Ascending aorta (tissue), 2 donors: ENCODE results near the gene ATXN1. TPM values are rescaled to one million over a fixed set of nuclear protein-coding genes. Genes with fewer than 3 reads are reported as not detected.

Experiments
- DNase-seq, 2 donors: peaks; one replicate each; pipeline ENCODE4 v3.0.0-alpha.2; 2019; ENCODE audit warnings: low spot score in 2 of 2
- H3K27ac ChIP-seq, 2 donors: fragments of 200-600 bp; sonication (generic); one replicate each; pipeline ENCODE4 v1.5.1; 2016 to 2017; ENCODE audit warnings: mild to moderate bottlenecking in 1 of 2
- H3K27me3 ChIP-seq: fragments of 200-600 bp; sonication (generic); one replicate; pipeline ENCODE4 v1.5.1; 2017
- H3K36me3 ChIP-seq, 2 donors: fragments of 200-600 bp; sonication (generic); one replicate each; pipeline ENCODE4 v1.5.1; 2016
- H3K4me1 ChIP-seq, 2 donors: fragments of 200-600 bp; sonication (generic); one replicate each; pipeline ENCODE4 v1.5.1; 2016 to 2017; ENCODE audit warnings: mild to moderate bottlenecking in 1 of 2
- H3K4me3 ChIP-seq, 2 donors: fragments of 200-600 bp; sonication (generic); one replicate each; pipeline ENCODE4 v1.5.1; 2016 to 2017; ENCODE audit warnings: mild to moderate bottlenecking in 1 of 2
- H3K9me3 ChIP-seq, 2 donors: fragments of 200-600 bp; sonication (generic); one replicate each; pipeline ENCODE4 v1.5.1; 2016
- CTCF ChIP-seq, 3 experiments: fragments of 200-600 bp in 2 of 3; fragments of 450-650 bp in 1 of 3; sonication (generic) in 2 of 3; IDR thresholded peaks; one replicate each; pipeline ENCODE4 v1.5.1; 2016 to 2019; ENCODE audit warnings: antibody characterized with exemption in 3 of 3, mild to moderate bottlenecking in 1 of 3, moderate library complexity in 1 of 3
- intact Hi-C: fragments of 100-400 bp; cut with DNase I; formaldehyde crosslinking; loops from one replicate; pipeline ENCODE4 v1.15.1; 2023
- total RNA-seq: library from RNA; depleted of rRNA; stranded (reverse); fragments of >200 nt; gene quantifications from one replicate; pipeline ENCODE4 v1.1.0, GENCODE V29; 2016

ATXN1 gene
- total RNA-seq, 1 donor from 2014 or later, result 68.3 TPM

GRCh38 chr6:16370943-16371342 is 390.3 kb downstream of the ATXN1 start:
- intact Hi-C loops, result no loop called here
- no peak for TF ChIP-seq CTCF (IDR thresholded peaks at IDR 0.05)
- H3K36me3 ChIP-seq, result no peaks in the 10 kb centered on the region
- no peak for DNase-seq
- no peaks in the 10 kb centered on the region for H3K9me3 ChIP-seq
- H3K4me3 ChIP-seq, result no peak overlapping the region
- H3K27ac ChIP-seq, result no peak overlapping the region
- H3K4me1 ChIP-seq, result no peaks in the 10 kb centered on the region
- H3K27me3 ChIP-seq, result no peaks in the 10 kb centered on the region

- H3K27ac ChIP-seq, result no peak overlapping the region
- no peak overlapping the region for H3K4me3 ChIP-seq
- intact Hi-C loops, result no loop called here
- H3K9me3 ChIP-seq, result no peaks in the 10 kb centered on the region
- H3K36me3 ChIP-seq, result no peaks in the 10 kb centered on the region
- no peak for TF ChIP-seq CTCF (IDR thresholded peaks at IDR 0.05)
- peak in 1 of 2 donors; percentile 2 for DNase-seq
- no peaks in the 10 kb centered on the region for H3K27me3 ChIP-seq
- no peaks in the 10 kb centered on the region for H3K4me1 ChIP-seq
These were observed 391.3 kb downstream of the ATXN1 start for GRCh38 chr6:16369989-16370388.

GRCh38 chr6:16369140-16369745 is 392.0 kb downstream of the ATXN1 start:
- no peak for TF ChIP-seq CTCF (IDR thresholded peaks at IDR 0.05)
- Histone ChIP-seq H3K36me3 (no peaks in the 10 kb centered on the region), H3K4me1 (no peaks in the 10 kb centered on the region), H3K27me3 (no peaks in the 10 kb centered on the region), H3K9me3 (no peaks in the 10 kb centered on the region), H3K4me3 (no peak overlapping the region), H3K27ac (no peak overlapping the region)
- DNase-seq, result peak in 1 of 2 donors; percentile 5
- intact Hi-C loops, result no loop called here

GRCh38 chr6:16367571-16367970 is 393.7 kb downstream of the ATXN1 start:
- no peak for DNase-seq

GRCh38 chr6:16363749-16364148 is 397.5 kb downstream of the ATXN1 start:
- Histone ChIP-seq H3K4me3 (no peak overlapping the region), H3K27me3 (no peaks in the 10 kb centered on the region), H3K36me3 (no peaks in the 10 kb centered on the region), H3K4me1 (no peaks in the 10 kb centered on the region), H3K9me3 (no peaks in the 10 kb centered on the region), H3K27ac (no peak overlapping the region)
- TF ChIP-seq CTCF (IDR thresholded peaks at IDR 0.05), result no peak
- intact Hi-C loops, result no loop called here
- peak in 1 of 2 donors; percentile 27 for DNase-seq

More at GRCh38 chr6:16367571-16367970, 393.7 kb downstream of the ATXN1 start:
- H3K9me3 ChIP-seq, result no peaks in the 10 kb centered on the region
- no peak overlapping the region for H3K27ac ChIP-seq
- H3K4me1 ChIP-seq, result no peaks in the 10 kb centered on the region
- H3K27me3 ChIP-seq, result no peaks in the 10 kb centered on the region
- intact Hi-C loops, result no loop called here
- H3K4me3 ChIP-seq, result no peak overlapping the region
- H3K36me3 ChIP-seq, result no peaks in the 10 kb centered on the region
- TF ChIP-seq CTCF (IDR thresholded peaks at IDR 0.05), result no peak
